Renal cortex interstitium (tissue), 15 donors: Measurements from ENCODE around the gene PAX7. TPM values are rescaled to one million over a fixed set of nuclear protein-coding genes. Genes with fewer than 3 reads are reported as not detected.
"Not testable (repeated sequence)": the region's sequence is repeated elsewhere in the genome, so short reads cannot be mapped to it uniquely, and the experiment has no call there.

Experiments
- DNase-seq, 11 donors: peaks; one replicate each; pipeline ENCODE4 v3.0.0-alpha.2; 2013; ENCODE audit warnings: low read depth in 9 of 11, low spot score in 4 of 11; ENCODE audit errors: extremely low read depth in 1 of 11
- long read RNA-seq, 16 experiments: transcript quantifications; one replicate each; lab custom pipeline, GENCODE V29; 2026
- polyA plus RNA-seq, 3 donors: library from polyadenylated mRNA; unstranded; fragments of 120-200 nt; gene quantifications; one replicate each; pipeline ENCODE4 v1.2.1, GENCODE V29; 2013; ENCODE audit not compliant: insufficient read length in 3 of 3

PAX7 gene
- polyA plus RNA-seq = under 1 TPM; 0.03 to 0.04 (median 0.03) TPM
- long read RNA-seq, donor 1 = 0 reads
- long read RNA-seq, donor 2 = 0 reads
- long read RNA-seq, donor 3 = 0 reads
- long read RNA-seq, donor 4 = 0 reads
- long read RNA-seq, donor 5 = 0 reads
- long read RNA-seq, donor 6 = 0 reads
- long read RNA-seq, donor 7 = 0 reads
- long read RNA-seq, donor 8 = 0 reads
- long read RNA-seq, donor 9 = 0 reads
- long read RNA-seq, donor 10 = 0 reads
- long read RNA-seq, donor 11 = 0 reads
- long read RNA-seq, donor 12 = 0 reads
- long read RNA-seq, donor 13 = 0 reads
- long read RNA-seq, donor 14 = 0 reads
- long read RNA-seq, donor 15 = 0 reads
- long read RNA-seq, donor 16 = 0 reads

- DNase-seq = no peak
Measured at GRCh38 chr1:18630511-18631495, at the start of gene PAX7. Gene PAX7 (plus strand): TSS chr1:18630846. CDS start chr1:18631604, 758 bp downstream.

- no peak for DNase-seq
Measured at GRCh38 chr1:18581420-18581880, 49.2 kb upstream of the PAX7 start.

GRCh38 chr1:18582890-18583289 is 47.8 kb upstream of the PAX7 start:
- no peak for DNase-seq

- no peak for DNase-seq
Measured at GRCh38 chr1:18583326-18583941, 47.2 kb upstream of the PAX7 start.

- not testable (repeated sequence) for DNase-seq
Measured at GRCh38 chr1:18586016-18586415, 44.6 kb upstream of the PAX7 start.

- no peak for DNase-seq
Measured at GRCh38 chr1:18588093-18588492, 42.6 kb upstream of the PAX7 start.

- no peak for DNase-seq
Measured at GRCh38 chr1:18592368-18592767, 38.3 kb upstream of the PAX7 start.

GRCh38 chr1:18597160-18598042 is 33.2 kb upstream of the PAX7 start:
- DNase-seq = peak in 1 of 11 donors; percentile 34

- peak in 2 of 11 donors; percentile 28 to 42 for DNase-seq
Measured at GRCh38 chr1:18599086-18599485, 31.6 kb upstream of the PAX7 start.

- DNase-seq = no peak
Measured at GRCh38 chr1:18599704-18600103, 30.9 kb upstream of the PAX7 start.

GRCh38 chr1:18602533-18603211 is 28.0 kb upstream of the PAX7 start:
- no peak for DNase-seq

- no peak for DNase-seq
Measured at GRCh38 chr1:18603212-18603852, 27.3 kb upstream of the PAX7 start.

- DNase-seq = peak in 2 of 11 donors; percentile 35 to 43
Measured at GRCh38 chr1:18606443-18607288, 24.0 kb upstream of the PAX7 start.

- DNase-seq = no peak
Measured at GRCh38 chr1:18607289-18607760, 23.3 kb upstream of the PAX7 start.

GRCh38 chr1:18608534-18608933 is 22.1 kb upstream of the PAX7 start:
- no peak for DNase-seq

- no peak for DNase-seq
Measured at GRCh38 chr1:18611311-18611710, 19.3 kb upstream of the PAX7 start.
